ENCODE measurements around the gene C19orf38. TPM values are rescaled to one million over a fixed set of nuclear protein-coding genes. Genes with fewer than 3 reads are reported as not detected.

C19orf38 gene
- total and polyA plus RNA-seq, 10 donors: 10.2 to 48.1 (median 17.9) TPM

DNA sequence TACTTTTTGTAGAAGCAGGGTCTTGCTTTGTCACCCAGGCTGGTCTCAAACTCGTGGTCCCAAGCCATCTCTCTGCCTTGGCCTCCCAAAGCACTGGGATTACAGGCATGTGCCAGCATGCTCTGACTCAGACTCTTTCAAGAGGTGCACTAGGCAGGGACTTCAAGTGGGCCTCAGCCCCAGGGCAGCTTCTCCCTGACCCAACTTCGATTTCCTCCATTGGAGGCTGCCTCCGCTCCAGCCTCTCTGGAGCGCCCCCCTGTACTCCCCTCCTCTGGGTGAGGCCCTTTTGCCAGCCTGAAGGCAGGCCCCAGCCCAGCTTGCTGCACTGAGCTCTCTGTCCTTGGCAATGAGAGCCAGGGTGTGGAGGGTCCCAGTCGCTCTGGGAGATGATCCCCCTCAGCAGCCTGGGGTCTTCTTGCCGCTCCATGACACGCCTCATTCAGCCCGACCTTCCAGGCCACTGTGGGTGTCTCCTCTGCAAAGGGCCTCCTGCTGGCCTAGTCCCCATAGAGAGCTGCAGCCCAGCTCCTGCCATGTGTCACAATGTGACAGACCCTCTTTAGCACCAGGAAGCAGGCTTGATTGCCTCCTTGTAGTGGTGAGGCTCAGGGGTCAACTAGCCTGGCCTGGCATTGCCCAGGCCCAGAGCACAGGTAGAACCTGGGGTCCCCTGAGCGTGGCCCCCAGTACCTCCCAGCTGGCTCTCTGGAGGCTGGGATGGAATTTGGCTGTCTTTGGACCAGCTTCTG, 39.6 kb downstream of the C19orf38 start:
- H3K4me1 ChIP-seq: peaks cover 0 to 31% (median 13%) of the 10 kb centered on the region in 6 donors
- H3K36me3 ChIP-seq: peaks cover 0 to 5% (median 0%) of the 10 kb centered on the region in 6 donors
- no peak for DNase-seq
- H3K27ac ChIP-seq: no peak overlapping the region
- TF ChIP-seq CTCF (IDR thresholded peaks at IDR 0.05 in 8 of 11, conservative IDR thresholded peaks at IDR 0.05 in 3 of 11) (no peak), POLR2A (IDR thresholded peaks at IDR 0.05) (no peak), POLR2AphosphoS5 (IDR thresholded peaks at IDR 0.05) (no peak)
- H3K9me3 ChIP-seq: no peaks in the 10 kb centered on the region
- H3K4me3 ChIP-seq: no peak overlapping the region
- 86 to 92% (median 90%) methylated on average over 9 of the region's 9 CpGs for WGBS, 5 donors
- intact Hi-C loops (cut with DNase I; ENCODE audit: low total_unique reads): no loop called here
- H3K27me3 ChIP-seq (replicated peaks in 1 of 7): no peaks in the 10 kb centered on the region

- TF ChIP-seq POLR2AphosphoS5 (IDR thresholded peaks at IDR 0.05) (no peak), POLR2A (IDR thresholded peaks at IDR 0.05) (no peak), CTCF (IDR thresholded peaks at IDR 0.05 in 8 of 11, conservative IDR thresholded peaks at IDR 0.05 in 3 of 11) (no peak)
- no peaks in the 10 kb centered on the region for H3K9me3 ChIP-seq
- DNase-seq: no peak
- WGBS, 5 donors: 71 to 82% (median 72%) methylated on average over 13 of the region's 13 CpGs
- intact Hi-C loops (cut with DNase I; ENCODE audit: low total_unique reads): no loop called here
- peaks cover 0 to 31% (median 13%) of the 10 kb centered on the region in 6 donors for H3K4me1 ChIP-seq
- H3K36me3 ChIP-seq: no peaks in the 10 kb centered on the region
- no peak overlapping the region for H3K4me3 ChIP-seq
- H3K27me3 ChIP-seq (replicated peaks in 1 of 7): no peaks in the 10 kb centered on the region
- no peak overlapping the region for H3K27ac ChIP-seq
Measured at GRCh38 chr19:10888421-10888866, 40.2 kb downstream of the C19orf38 start.

- 95 to 99% (median 99%) methylated on average over 4 of the region's 4 CpGs for WGBS, 5 donors
Measured at GRCh38 chr19:10889880-10890279, 41.7 kb downstream of the C19orf38 start.

More at GRCh38 chr19:10889880-10890279, 41.7 kb downstream of the C19orf38 start:
- no peak for DNase-seq
- intact Hi-C loops (cut with DNase I; ENCODE audit: low total_unique reads): no loop called here
- Histone ChIP-seq H3K4me1 (peaks cover 0 to 35% (median 14%) of the 10 kb centered on the region in 6 donors), H3K27ac (no peak overlapping the region), H3K9me3 (no peaks in the 10 kb centered on the region), H3K27me3 (replicated peaks in 1 of 7) (no peaks in the 10 kb centered on the region), H3K36me3 (peaks cover 0 to 5% (median 0%) of the 10 kb centered on the region in 6 donors), H3K4me3 (no peak overlapping the region)
- TF ChIP-seq CTCF (IDR thresholded peaks at IDR 0.05 in 8 of 11, conservative IDR thresholded peaks at IDR 0.05 in 3 of 11) (no peak), POLR2AphosphoS5 (IDR thresholded peaks at IDR 0.05) (no peak), POLR2A (IDR thresholded peaks at IDR 0.05) (no peak)
